ENCODE measurements around the gene SARNP. TPM values are rescaled to one million over a fixed set of nuclear protein-coding genes. Genes with fewer than 3 reads are reported as not detected.

The SARNP gene
- total RNA-seq, 1 experiment from 2014 or later = 170 TPM

- DNase-seq (ENCODE audit: low spot score) = no peak
These were observed 109.5 kb downstream of the SARNP start, which contains the start of gene ITGA7 for GRCh38 chr12:55707841-55708694. Gene ITGA7, minus strand, starts transcription at chr12:55707904. Its CDS starts 222 bp downstream, at chr12:55707682.

Other genes with a start within 250 kb of the SARNP start
- not detected in 2 replicates for gene OR2AP1, start 245.3 kb downstream of the SARNP start, total RNA-seq (2014; rRNA removed; shearing (Covaris generic))
- gene OR10P1, start 180.8 kb downstream of the SARNP start, total RNA-seq (2014; rRNA removed; shearing (Covaris generic)) = not detected in 2 replicates
- 0.88 and 1.2 TPM in 2 replicates for gene ITGA7, start 109.8 kb downstream of the SARNP start, total RNA-seq (2014; rRNA removed; shearing (Covaris generic))
- 116 and 160 TPM in 2 replicates for gene BLOC1S1, start 101.7 kb downstream of the SARNP start, total RNA-seq (2014; rRNA removed; shearing (Covaris generic))
- gene RDH5, start 97.3 kb downstream of the SARNP start, total RNA-seq (2014; rRNA removed; shearing (Covaris generic)) = 0.49 and 0.81 TPM in 2 replicates
- 1,118 and 1,197 TPM in 2 replicates for gene CD63, start 88.7 kb downstream of the SARNP start, total RNA-seq (2014; rRNA removed; shearing (Covaris generic))
- gene GDF11, start 74.6 kb downstream of the SARNP start, total RNA-seq (2014; rRNA removed; shearing (Covaris generic)) = 7.7 and 8.4 TPM in 2 replicates
- gene ORMDL2, start 317 bp upstream of the SARNP start, total RNA-seq (2014; rRNA removed; shearing (Covaris generic)) = 35.9 and 37.2 TPM in 2 replicates
- gene DNAJC14, start 11.9 kb upstream of the SARNP start, total RNA-seq (2014; rRNA removed; shearing (Covaris generic)) = 35.6 and 43.6 TPM in 2 replicates
- gene MMP19, start 25.2 kb upstream of the SARNP start, total RNA-seq (2014; rRNA removed; shearing (Covaris generic)) = 0.37 and 2.0 TPM in 2 replicates
- 36.1 and 47.4 TPM in 2 replicates for gene PYM1, start 110.2 kb upstream of the SARNP start, total RNA-seq (2014; rRNA removed; shearing (Covaris generic))
- gene DGKA, start 113.4 kb upstream of the SARNP start, total RNA-seq (2014; rRNA removed; shearing (Covaris generic)) = 5.5 and 11.1 TPM in 2 replicates
- 0.43 and 0.87 TPM in 2 replicates for gene PMEL, start 148.3 kb upstream of the SARNP start, total RNA-seq (2014; rRNA removed; shearing (Covaris generic))
- gene CDK2, start 149.1 kb upstream of the SARNP start, total RNA-seq (2014; rRNA removed; shearing (Covaris generic)) = 66.3 and 67.3 TPM in 2 replicates
- 46.9 and 47.7 TPM in 2 replicates for gene RAB5B, start 156.4 kb upstream of the SARNP start, total RNA-seq (2014; rRNA removed; shearing (Covaris generic))
- 16.7 and 25.9 TPM in 2 replicates for gene SUOX, start 179.6 kb upstream of the SARNP start, total RNA-seq (2014; rRNA removed; shearing (Covaris generic))
- 0.39 and 0.89 TPM in 2 replicates for gene IKZF4, start 203.3 kb upstream of the SARNP start, total RNA-seq (2014; rRNA removed; shearing (Covaris generic))
- 1,414 and 1,870 TPM in 2 replicates for gene RPS26, start 224.2 kb upstream of the SARNP start, total RNA-seq (2014; rRNA removed; shearing (Covaris generic))

Data from H4 (cell line).